GM21529 (cell line): Measurements from ENCODE around the gene IZUMO4.

Experiments used
- ATAC-seq: cut with Tn5 transposase; IDR thresholded peaks from one replicate; pipeline ENCODE4 v1.9.1; 2021; ENCODE audit not compliant: unreplicated experiment

Gene IZUMO4

GRCh38 chr19:2103045-2103707, 6.5 kb downstream of the IZUMO4 start:
- no peak for ATAC-seq

- no peak for ATAC-seq
These were observed 11.7 kb downstream of the IZUMO4 start for GRCh38 chr19:2108251-2109016.

GRCh38 chr19:2109046-2109864, 12.5 kb downstream of the IZUMO4 start:
- ATAC-seq: no peak

- no peak for ATAC-seq
These were observed 14.1 kb downstream of the IZUMO4 start for GRCh38 chr19:2110822-2111221.

GRCh38 chr19:2111425-2111824, 14.7 kb downstream of the IZUMO4 start:
- ATAC-seq: no peak

GRCh38 chr19:2111886-2112285, 15.2 kb downstream of the IZUMO4 start:
- ATAC-seq: no peak

- no peak for ATAC-seq
These were observed 16.0 kb downstream of the IZUMO4 start for GRCh38 chr19:2112516-2113320.

GRCh38 chr19:2113439-2114211, 16.9 kb downstream of the IZUMO4 start:
- ATAC-seq: no peak

- ATAC-seq: no peak
These were observed 17.5 kb downstream of the IZUMO4 start for GRCh38 chr19:2114218-2114617.

- no peak for ATAC-seq
These were observed 18.1 kb downstream of the IZUMO4 start for GRCh38 chr19:2114821-2115220.

GRCh38 chr19:2115324-2115723, 18.6 kb downstream of the IZUMO4 start:
- no peak for ATAC-seq

GRCh38 chr19:2115911-2116426, 19.3 kb downstream of the IZUMO4 start:
- ATAC-seq: no peak

- no peak for ATAC-seq
These were observed 19.8 kb downstream of the IZUMO4 start for GRCh38 chr19:2116507-2116906.

GRCh38 chr19:2117215-2117960, 20.7 kb downstream of the IZUMO4 start:
- no peak for ATAC-seq

- no peak for ATAC-seq
These were observed 21.7 kb downstream of the IZUMO4 start for GRCh38 chr19:2118438-2118837.

GRCh38 chr19:2119921-2120785, 23.4 kb downstream of the IZUMO4 start:
- ATAC-seq: no peak

- no peak for ATAC-seq
These were observed 24.1 kb downstream of the IZUMO4 start for GRCh38 chr19:2120821-2121220.

- no peak for ATAC-seq
These were observed 24.8 kb downstream of the IZUMO4 start for GRCh38 chr19:2121416-2122051.
